Adipose tissue (tissue), 3 donors: ENCODE results near the gene ZBTB34. TPM values are rescaled to one million over a fixed set of nuclear protein-coding genes. Genes with fewer than 3 reads are reported as not detected.

Source experiments
- H3K27ac ChIP-seq: one replicate; pipeline ENCODE4 v1.5.1; 2013; ENCODE audit warnings: low read depth, low read length
- WGBS, 3 donors: extraction: QIAGEN DNeasy Blood & Tissue Kit; methylation state at CpG; one replicate each; pipeline ENCODE4 v1.1.7; 2013; 5-methylcytosine and 5-hydroxymethylcytosine counted together
- polyA plus RNA-seq, 3 donors: library from polyadenylated mRNA; stranded (reverse); fragments of 200-250 nt; gene quantifications; one replicate each; pipeline ENCODE4 v1.2.3, GENCODE V29; 2013
- donor health status: healthy with polysubstance abuse.
- donor health status: Bipolar disorder and iron deficiency.
- donor health status: healthy.

The ZBTB34 gene
- polyA plus RNA-seq, 3 donors = 1.5 to 2.9 (median 2.8) TPM

DNA sequence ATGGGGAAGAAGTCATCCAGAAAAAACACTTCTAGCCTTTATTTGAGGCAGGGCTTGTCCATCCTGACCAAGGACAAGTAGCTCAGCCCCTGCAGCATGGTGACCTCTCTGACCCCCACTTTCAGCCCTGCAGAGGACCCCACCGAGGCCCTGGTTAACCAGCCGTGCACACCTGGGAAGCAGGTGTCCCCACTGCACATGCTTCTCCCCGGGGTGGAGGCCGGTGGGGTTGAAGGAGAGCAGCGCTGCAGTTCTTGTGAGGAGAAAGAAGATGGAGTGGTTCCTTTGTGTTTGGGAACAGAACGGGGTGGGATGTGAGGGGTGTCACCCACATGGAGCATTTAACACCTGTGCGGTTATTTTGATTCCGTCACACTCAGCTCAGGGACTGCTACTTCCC is 21.1 kb upstream of the ZBTB34 start:
- no peak overlapping the region for H3K27ac ChIP-seq
- WGBS, 3 donors = 88 to 95% (median 94%) methylated on average over 8 of the region's 8 CpGs

DNA sequence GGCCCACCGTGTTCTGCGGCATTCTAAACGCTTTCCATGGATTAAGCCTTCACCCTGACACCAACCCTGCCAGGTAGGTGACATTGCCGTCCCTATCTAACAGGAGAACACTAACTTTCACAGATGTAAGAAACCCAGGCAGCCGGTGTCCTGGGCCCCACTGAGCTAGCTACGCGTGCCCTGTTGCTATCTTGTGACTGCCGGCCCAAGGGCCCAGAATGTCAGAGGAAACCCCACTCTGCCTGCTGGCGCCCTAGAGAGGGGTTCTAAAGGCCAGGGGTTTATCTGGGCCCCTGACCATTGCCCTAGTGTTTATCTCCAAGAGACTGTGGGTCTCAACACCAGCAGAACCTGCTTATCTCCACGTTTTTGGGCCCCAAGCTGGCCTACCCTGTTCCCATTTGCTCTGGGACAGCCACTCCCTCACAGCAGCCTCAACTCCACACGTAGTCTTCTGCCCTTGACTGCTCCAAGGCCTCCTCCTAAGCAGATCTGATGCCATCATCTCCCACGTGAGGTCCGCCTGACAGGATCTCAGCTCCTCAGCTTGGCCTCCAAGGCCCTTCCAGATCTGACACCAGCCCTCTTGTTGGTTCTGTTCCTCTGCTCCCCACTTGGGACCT is 18.1 kb upstream of the ZBTB34 start:
- WGBS, 3 donors = 88 to 93% (median 88%) methylated on average over 13 of the region's 13 CpGs
- no peak overlapping the region for H3K27ac ChIP-seq

DNA sequence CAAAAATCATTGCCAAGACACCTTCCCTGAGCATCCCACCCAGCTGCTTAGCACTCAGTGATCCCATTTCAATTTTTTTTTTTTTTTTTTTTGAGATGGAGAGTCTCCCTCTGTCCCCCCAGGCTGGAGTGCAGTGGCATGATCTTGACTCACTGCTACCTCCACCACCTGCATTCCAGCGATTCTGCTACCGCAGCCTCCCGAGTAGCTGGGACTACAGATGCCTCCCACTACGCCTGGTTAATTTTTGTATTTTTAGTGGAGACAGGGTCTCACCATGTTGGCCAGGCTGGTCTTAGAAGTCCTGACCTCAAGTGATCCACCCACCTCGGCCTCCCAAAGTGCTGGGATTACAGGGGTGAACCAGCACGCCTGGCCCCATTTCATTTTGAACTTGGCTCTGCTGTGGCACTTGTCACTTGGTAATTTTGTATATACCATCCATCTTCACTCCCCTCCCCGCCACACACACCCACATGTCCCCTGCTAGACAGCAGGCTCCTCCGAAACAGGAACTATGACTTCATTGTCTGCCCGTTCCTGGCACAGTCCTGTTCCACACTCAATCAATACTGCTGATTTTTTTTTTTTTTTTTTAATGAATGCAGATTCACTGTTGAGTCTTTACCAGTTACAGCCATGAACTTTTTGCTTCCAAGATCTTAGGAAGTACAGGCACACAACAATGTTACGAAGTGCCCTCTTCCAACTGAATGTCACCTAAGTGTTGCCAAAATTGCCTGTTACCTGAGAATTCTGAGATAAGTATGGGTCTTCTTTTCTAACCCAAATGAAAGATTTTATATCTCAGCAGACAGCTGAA is 17.3 kb upstream of the ZBTB34 start:
- no peak overlapping the region for H3K27ac ChIP-seq
- WGBS, 3 donors = 64 to 81% (median 74%) methylated on average over 10 of the region's 10 CpGs

DNA sequence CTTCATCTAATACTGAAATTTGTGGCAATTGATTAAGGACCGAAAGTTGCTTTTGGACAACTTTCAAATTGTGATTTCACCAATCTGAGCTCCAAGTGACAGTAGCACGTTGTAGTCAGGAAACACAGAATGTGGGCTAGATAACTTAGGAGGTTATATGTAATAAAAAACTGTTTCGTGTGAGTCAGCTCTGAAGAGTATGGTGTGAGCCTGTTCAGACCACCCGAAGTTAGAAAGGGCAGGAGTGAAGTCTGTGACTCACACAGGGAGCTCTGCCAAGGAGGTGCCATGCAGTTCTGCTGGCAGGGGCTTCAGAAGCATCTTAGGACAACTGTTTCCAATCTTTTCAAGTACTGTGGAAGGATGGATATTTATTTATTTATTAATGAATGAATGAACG is 16.4 kb upstream of the ZBTB34 start:
- H3K27ac ChIP-seq = no peak overlapping the region
- 51 to 61% (median 57%) methylated on average over 5 of the region's 5 CpGs for WGBS, 3 donors

DNA sequence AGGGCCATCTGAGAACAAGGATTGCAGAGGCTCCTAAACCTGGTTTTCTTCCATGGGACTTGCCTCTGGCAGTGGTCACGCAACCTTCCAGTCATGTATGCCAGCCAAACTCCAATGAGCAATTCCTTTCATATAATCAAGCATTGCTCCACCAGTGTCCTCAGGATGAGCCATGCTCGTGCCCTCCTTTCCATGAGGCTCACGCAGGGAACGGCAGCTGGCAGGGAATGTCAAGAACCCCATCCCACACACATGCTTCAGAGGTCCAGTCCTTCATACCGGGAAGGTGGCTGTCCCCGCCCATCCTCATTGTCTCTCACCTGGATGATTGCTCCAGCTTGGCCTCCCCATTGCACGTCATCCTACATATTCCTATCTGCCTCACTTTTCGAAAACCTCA is 13.4 kb upstream of the ZBTB34 start:
- H3K27ac ChIP-seq = no peak overlapping the region
- WGBS, 3 donors = 85 to 94% (median 91%) methylated on average over 8 of the region's 8 CpGs

DNA sequence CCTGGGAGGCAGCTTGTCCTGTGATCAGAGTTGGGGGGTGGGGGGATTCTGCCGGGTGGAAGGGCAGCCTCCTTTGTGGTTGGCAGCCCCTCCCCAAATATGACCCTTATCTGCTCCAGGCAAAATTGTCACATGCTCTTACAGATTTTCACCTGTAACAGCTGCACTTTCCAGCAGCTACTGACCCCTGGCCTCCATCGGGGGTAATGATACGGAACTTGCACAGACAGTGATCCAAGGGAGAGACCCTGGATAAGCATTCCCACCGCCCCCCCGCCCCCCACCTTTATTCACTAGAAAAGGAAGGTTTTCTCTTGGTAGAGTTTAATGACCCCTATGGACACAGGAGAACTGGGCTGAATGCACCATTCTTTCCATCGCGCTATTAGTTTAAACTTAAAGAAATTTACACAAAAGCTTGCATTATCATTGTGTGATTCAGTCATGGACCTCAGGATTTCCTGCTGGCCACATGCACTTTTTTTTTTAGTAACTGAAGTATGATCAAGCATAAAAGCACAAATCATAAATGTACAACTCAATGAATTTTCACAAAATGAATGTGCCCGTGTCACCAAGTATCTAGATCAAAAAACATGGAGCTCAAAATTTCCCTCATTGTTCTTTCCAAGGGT is 10.7 kb upstream of the ZBTB34 start:
- 59 to 67% (median 66%) methylated on average over 8 of the region's 8 CpGs for WGBS, 3 donors
- H3K27ac ChIP-seq = no peak overlapping the region

DNA sequence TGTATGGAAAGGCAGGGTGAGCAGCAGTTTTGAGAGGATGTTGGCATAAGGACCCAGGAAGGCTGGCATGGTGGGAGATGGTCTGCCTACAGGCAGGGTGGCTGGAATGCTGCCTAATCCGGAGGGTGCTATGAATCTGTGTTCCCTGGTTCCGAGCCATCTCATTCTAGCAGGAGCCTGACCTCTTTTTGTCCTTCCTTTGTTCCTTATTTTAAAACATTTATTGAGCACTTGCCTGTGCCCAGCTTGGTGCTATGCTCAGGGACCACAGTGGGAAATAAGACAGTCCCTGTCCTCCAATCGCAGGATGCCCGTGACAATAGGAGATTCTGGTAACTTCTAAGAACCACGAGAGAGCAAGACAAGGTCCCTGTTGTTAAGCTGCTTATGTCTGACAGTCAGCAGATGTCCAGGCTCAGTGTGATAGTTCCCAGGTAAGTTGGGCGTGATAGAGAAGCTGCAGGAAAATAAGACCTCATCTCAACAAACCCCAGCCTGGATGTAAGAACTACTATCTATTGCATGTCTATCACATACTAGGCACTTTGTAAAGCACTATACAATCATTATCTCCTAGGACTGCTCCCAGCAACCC is 9.1 kb upstream of the ZBTB34 start:
- 75 to 86% (median 80%) methylated on average over 6 of the region's 6 CpGs for WGBS, 3 donors
- H3K27ac ChIP-seq = no peak overlapping the region

DNA sequence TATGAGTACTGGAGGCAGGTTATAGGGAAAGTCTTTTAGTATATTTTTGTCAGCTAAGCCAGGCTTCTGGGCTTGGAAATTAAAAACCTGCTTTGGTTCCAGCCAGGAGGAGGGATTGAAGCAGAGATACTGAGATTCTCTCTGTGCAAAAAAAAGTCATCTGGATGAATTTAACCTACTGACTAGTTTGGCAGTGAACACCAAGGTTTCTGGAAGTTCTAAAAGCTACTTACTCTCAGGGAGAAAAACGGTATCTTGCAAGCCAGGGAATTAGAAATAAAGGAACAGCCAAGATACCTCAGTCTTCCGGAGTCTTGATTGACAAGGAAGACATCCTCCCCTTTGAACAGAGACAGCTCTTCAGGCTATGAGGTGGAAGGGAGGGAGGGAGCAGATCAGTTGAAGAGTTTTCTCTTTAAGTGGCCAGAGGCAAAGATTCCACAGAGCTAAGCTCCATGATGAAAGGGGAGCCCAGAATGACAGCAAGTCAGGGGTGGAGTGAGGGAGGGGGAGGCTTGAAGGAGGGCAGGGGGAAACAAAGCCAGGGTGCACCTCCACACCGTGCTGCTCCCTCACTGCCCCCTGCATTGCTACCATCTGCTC is 8.3 kb upstream of the ZBTB34 start:
- no peak overlapping the region for H3K27ac ChIP-seq
- WGBS, 3 donors = 40 to 48% (median 41%) methylated on average over 3 of the region's 3 CpGs

DNA sequence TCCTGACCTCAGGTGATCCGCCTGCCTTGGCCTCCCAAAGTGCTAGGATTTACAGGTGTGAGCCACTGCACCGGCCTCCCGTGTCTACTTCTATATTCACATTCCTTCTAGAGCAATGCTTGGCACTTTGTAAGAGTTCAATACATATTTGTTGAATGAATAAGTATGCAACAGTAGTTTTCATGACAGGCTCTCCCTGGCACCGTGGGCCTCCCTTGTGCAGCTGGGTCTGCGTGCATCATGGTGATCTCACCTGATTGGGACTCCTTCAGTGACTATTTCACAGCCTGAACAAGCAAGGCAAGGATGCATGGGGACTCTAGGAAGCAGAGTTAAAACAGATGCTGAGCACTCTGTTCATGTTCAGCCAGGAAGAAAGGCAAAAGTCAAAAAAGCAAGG is 6.8 kb upstream of the ZBTB34 start:
- WGBS, 3 donors = 81 to 89% (median 84%) methylated on average over 5 of the region's 5 CpGs

DNA sequence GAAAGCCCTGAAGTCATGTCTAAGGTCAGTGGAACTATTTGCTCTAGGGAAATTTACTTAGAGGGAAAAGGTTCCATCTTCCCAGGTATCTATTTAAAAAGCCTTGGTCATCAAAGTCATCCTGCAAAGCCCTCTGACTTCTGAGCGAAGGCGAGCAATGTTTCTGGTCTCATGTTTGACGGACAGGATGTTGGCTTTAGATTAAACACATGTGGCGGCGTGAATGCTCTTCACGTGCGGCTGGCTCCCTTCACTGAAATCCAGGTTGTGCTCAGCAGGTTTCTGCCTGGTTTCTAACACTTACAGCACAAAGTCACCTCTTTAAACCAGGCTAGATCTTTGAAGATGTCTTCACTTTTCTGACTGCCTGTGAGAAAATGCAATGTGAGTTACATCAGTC is 5.7 kb upstream of the ZBTB34 start:
- WGBS, 3 donors = 30 to 64% (median 53%) methylated on average over 7 of the region's 7 CpGs
- H3K27ac ChIP-seq = no peak overlapping the region

More for the DNA sequence above, 6.8 kb upstream of the ZBTB34 start:
- no peak overlapping the region for H3K27ac ChIP-seq

DNA sequence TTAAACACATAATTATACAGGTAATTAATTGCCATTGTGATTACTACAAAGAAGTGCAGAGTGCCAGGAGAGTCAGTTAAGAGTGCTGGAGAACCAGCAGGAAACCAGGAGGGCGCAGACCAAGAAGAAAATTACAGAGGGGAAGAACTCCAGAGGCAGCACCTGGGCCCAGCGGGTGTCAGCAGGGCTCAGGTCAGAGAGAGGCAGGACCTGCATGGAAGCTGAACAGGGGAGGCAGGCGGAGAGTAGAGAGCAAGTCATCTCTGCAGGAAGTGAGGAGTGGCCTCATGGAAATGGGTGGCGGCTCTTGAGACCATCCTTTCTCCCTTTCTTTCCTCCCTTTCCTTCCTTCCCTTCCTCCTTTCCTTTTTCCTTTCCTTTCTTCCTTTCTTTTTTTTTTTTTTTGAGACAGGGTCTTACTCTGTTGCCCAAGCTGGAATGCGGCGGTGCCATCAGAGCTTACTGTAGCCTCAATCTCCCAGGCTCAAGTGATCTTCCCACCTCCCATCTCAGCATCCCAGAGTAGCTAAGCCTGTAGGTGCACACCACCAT is 4.0 kb upstream of the ZBTB34 start:
- WGBS, 3 donors = 82 to 95% (median 85%) methylated on average over 6 of the region's 6 CpGs
- H3K27ac ChIP-seq = no peak overlapping the region

DNA sequence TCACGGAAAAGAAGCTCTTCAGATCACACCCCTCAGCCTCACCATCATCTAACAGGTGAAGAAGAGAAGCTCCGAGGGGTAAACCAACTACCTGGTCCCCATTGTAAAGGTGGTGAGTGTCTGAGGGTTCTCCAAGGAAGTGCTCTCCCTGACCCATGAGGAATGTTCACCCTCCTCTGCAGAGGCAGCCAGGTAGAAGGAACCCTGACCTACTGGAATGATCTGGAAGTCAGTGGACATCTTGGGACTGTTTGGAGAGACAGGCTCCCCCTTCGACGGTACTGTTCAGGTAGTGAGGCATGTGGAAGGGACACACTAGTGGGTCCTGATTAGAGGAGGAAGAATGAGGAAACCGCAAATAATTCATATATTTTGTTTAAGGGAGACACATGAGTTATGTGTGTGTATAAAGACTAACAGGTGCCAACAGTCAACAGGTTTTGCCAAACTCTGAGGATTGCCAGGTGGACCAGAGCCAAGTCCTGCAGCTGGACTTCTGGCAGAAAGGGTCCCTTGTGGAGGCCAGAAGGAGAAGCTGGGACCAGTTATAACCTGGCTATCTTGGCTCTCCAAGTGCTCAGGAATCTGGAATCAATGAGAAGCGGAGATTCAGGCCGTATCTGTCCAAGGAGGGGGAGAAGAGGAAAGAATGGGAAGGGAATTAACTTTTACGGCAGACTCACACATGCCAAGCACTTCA is 3.0 kb upstream of the ZBTB34 start:
- no peak overlapping the region for H3K27ac ChIP-seq
- 43 to 65% (median 62%) methylated on average over 8 of the region's 8 CpGs for WGBS, 3 donors

DNA sequence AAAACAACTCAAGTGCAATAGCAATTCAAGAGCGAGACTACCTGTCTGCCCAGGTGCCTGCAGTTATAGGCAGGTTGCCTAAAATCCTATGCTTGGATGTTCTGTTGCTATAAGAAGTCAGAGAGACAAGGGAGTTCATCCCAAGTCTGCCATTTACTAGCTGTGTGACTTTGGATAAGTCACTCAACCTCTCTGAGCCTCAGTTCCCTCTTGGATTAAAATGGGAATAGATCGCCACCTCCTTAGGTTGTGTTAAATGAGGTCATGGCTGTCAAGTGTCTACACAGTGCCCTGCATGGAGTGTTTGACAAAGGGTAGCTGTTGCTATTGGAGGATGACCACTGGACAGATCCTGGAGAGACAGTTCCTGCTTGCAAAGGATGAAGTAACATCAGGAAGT is 1.3 kb upstream of the ZBTB34 start:
- WGBS, 3 donors = 89 to 97% (median 94%) methylated on average over 2 of the region's 2 CpGs
- H3K27ac ChIP-seq = no peak overlapping the region

DNA sequence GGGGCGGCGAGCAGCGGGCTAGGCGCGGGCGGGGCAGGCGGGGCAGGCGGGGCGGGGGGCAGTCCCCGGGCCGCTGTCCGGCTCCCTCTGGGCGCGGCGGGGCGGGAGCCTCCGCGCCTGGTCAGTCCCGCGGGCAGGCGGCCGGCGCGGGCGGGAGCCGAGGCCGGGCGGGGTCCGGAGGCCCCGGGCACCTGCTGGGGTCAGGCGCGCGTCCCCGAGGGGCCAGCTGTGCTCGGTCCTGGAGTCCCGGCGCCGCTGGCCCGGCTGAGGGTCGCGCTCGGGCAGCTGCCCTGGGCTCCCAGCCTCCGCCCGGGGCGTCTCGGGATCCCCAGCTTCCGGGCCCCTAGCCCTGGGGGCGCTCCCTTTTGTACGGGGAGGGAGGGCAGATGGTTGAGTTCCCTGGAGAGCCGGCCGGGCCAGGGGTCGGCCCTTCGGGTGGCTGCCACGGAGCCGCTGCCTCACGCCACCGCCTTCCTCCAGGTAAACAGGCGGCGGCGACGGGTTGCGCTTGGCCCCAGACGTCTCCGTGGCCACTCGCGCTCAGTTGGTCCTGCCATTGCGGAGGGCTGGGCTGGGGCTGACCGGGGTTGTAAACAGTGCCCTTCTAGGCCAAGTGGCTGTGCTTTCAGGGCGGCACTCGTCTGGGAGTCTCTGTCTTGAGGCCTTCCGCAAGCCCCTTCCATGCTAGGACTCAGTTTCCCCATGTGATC is 473 bp downstream of the ZBTB34 start:
- peak overlapping the region; percentile 20 for H3K27ac ChIP-seq
- 0 to 1% (median 0%) methylated on average over 43 to 71 of the region's 71 CpGs for WGBS, 3 donors

DNA sequence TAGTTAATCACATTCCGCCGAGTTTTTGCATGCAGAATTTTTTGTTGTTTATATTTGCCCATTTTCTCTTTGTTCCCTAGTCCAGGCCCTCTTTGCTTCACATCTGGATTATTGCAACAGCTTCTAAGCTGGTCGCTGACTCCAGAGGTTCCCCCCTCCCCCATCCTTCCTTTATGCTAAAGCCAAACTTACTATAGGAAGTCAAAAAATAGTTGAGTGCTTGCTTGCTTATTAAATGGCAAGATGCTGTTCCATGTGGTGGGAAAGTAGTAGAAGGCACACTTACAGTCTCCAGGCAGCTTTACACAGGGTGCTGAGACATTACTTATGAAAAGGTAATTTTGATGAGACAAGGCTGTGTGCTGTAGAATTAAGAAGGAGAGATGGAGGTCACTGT is 1.3 kb downstream of the ZBTB34 start:
- WGBS, 3 donors = 10 to 14% (median 12%) methylated on average over 3 of the region's 3 CpGs
- no peak overlapping the region for H3K27ac ChIP-seq

DNA sequence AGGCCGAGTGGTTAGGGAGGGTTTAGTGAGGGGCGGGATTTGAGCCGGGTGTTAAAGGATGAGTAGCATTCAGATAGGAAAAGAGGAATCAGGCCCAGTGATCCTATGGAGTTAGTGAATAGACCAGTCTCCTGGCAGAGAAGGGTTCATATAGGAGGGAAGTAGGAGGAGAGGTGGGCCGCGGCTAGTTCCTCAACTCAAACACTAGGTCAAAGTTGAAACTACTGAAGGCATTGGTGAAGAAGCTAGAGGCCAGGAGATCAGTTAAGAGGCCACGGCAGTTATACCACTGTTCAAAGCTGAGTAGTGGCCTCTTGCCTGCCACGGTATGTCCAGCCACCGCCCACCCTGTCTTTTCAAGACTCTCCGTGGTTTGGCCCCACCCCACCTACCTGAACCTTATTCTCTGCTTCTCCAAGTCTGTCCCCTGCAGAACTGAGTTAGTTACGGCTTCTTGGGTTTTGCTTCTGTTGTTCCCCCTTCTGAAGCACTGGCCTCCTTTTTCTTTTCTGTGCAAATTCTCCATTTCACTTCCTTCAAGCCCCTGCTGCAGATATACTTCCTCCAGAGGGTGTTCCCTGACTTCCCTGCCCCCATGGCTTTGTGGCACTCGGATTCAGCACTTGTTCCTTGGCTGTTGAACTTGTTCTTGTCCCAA is 1.8 kb downstream of the ZBTB34 start:
- no peak overlapping the region for H3K27ac ChIP-seq
- WGBS, 3 donors = 21 to 53% (median 24%) methylated on average over 11 of the region's 11 CpGs

DNA sequence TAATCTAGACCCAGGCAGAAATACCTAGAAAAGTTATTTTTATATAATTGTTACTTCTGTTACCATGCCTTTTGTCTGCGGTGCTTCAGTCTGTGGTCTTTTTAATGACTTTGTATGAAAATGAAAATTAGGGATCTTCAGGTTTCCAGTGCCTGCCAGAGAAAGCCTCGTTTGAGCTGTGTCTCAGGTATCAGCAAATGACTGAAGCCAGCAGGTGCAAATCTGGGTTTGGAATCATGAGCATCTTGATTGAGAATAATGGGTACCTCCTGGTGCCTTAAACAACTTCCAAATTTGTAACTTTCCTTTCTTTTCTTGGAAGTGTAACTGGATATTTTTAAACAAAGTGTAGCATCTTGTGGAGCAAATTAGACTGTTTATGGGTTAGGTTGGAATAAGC is 4.3 kb downstream of the ZBTB34 start:
- no peak overlapping the region for H3K27ac ChIP-seq
- 69 to 78% (median 76%) methylated on average over 2 of the region's 2 CpGs for WGBS, 3 donors
